ENCODE measurements around the gene B4GALT3. TPM values are rescaled to one million over a fixed set of nuclear protein-coding genes. Genes with fewer than 3 reads are reported as not detected.
A peak's percentile ranks its signal among the peaks of the same experiment; 100 is the strongest.

B4GALT3 gene
- total and polyA plus RNA-seq, 2 donors (not counting 1 experiment from before 2014, with no cell fraction given) = 17.8 to 18.7 TPM

DNA sequence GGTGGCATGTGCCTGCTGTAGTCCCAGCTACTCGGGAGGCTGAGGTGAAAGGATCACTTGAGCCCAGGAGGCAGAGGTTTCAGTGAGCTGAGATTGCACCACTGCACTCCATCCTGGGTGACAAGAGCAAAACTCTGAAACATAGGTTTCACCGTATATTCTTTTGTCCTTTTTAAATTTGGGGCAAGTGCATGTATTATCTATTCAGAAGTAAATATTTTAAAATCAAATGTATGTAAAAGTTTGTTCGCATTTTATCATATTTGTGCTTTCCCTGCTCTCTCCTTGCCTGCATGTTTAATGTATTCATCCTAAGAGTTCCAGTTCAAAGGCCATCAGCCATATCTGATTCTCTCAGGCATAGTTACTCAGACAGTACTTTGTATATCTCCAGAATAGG is 31.5 kb downstream of the B4GALT3 start:
- no peak overlapping the region for H3K4me2 ChIP-seq (ENCODE audit: extremely low read depth, insufficient read depth, low read length)
- no peaks in the 10 kb centered on the region for H3K4me1 ChIP-seq (ENCODE audit: control insufficient read depth, extremely low read depth, insufficient read depth, low read length)
- H3K79me2 ChIP-seq (ENCODE audit: control insufficient read depth, insufficient read depth, low read length) = no peaks in the 10 kb centered on the region
- TF ChIP-seq EZH2 (IDR thresholded peaks at IDR 0.05; ENCODE audit: low read length, missing control alignments) = no peak
- no peak overlapping the region for H3K27ac ChIP-seq (ENCODE audit: insufficient read depth, low read length)
- H2AFZ ChIP-seq (ENCODE audit: low read length) = no peak overlapping the region
- H3K9ac ChIP-seq (ENCODE audit: insufficient read depth, low read length) = no peak overlapping the region
- H3K9me3 ChIP-seq (ENCODE audit: control insufficient read depth, insufficient read depth, low read depth, low read length) = no peaks in the 10 kb centered on the region
- H4K20me1 ChIP-seq (ENCODE audit: control insufficient read depth, extremely low read depth, insufficient read depth, low read length) = no peaks in the 10 kb centered on the region
- H3K4me3 ChIP-seq (replicated peaks in 1 of 4; ENCODE audit: control extremely low read depth in 1 of 4, insufficient read depth in 1 of 4, low read depth in 3 of 4, low read length in 4 of 4) = no peak overlapping the region
- H3K27me3 ChIP-seq (ENCODE audit: control insufficient read depth, insufficient read depth, low read length) = no peaks in the 10 kb centered on the region
- no peaks in the 10 kb centered on the region for H3K36me3 ChIP-seq (ENCODE audit: control insufficient read depth, insufficient read depth, low read length)
- no peak for DNase-seq (ENCODE audit: low read depth in 2 of 2)

DNA sequence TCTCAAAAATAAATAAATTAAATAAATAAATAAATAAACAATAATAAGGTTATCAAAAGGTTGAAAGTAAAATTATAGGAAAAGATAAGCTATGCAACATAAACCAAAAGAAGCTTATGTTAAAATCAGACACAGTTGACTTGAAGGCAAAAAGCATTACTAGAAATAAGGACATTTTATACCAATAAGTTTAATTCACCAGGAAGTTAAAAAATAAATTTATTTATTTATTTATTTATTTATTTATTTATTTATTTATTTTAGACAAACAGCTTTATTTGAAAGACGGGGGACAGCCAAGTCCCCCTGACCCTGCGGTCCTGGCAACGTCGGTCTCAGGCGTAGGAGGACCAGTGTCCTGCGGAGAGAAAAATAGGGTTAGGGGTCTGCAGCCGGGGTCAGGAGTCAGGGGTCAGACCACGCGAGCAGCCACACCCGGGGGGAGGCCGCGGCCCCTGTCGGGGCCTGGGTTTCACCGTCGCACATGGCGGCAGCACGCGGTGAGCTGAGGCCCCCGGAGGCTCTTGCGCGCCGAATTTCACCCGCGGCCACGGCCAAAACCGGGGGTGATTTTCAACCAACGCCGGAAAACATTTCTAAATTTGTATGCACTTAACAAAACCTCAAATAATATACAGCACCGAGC is 36.4 kb downstream of the B4GALT3 start:
- no peak overlapping the region for H3K4me2 ChIP-seq (ENCODE audit: extremely low read depth, insufficient read depth, low read length)
- H3K4me1 ChIP-seq (ENCODE audit: control insufficient read depth, extremely low read depth, insufficient read depth, low read length) = no peaks in the 10 kb centered on the region
- no peaks in the 10 kb centered on the region for H3K36me3 ChIP-seq (ENCODE audit: control insufficient read depth, insufficient read depth, low read length)
- no peak overlapping the region for H2AFZ ChIP-seq (ENCODE audit: low read length)
- no peak overlapping the region for H3K27ac ChIP-seq (ENCODE audit: insufficient read depth, low read length)
- H4K20me1 ChIP-seq (ENCODE audit: control insufficient read depth, extremely low read depth, insufficient read depth, low read length) = no peaks in the 10 kb centered on the region
- DNase-seq (ENCODE audit: low read depth in 2 of 2) = no peak
- H3K27me3 ChIP-seq (ENCODE audit: control insufficient read depth, insufficient read depth, low read length) = no peaks in the 10 kb centered on the region
- no peak overlapping the region for H3K9ac ChIP-seq (ENCODE audit: insufficient read depth, low read length)
- H3K9me3 ChIP-seq (ENCODE audit: control insufficient read depth, insufficient read depth, low read depth, low read length) = no peaks in the 10 kb centered on the region
- TF ChIP-seq, protein P1, sequence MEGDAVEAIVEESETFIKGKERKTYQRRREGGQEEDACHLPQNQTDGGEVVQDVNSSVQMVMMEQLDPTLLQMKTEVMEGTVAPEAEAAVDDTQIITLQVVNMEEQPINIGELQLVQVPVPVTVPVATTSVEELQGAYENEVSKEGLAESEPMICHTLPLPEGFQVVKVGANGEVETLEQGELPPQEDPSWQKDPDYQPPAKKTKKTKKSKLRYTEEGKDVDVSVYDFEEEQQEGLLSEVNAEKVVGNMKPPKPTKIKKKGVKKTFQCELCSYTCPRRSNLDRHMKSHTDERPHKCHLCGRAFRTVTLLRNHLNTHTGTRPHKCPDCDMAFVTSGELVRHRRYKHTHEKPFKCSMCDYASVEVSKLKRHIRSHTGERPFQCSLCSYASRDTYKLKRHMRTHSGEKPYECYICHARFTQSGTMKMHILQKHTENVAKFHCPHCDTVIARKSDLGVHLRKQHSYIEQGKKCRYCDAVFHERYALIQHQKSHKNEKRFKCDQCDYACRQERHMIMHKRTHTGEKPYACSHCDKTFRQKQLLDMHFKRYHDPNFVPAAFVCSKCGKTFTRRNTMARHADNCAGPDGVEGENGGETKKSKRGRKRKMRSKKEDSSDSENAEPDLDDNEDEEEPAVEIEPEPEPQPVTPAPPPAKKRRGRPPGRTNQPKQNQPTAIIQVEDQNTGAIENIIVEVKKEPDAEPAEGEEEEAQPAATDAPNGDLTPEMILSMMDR (conservative IDR thresholded peaks at IDR 0.05 in 1 of 2, IDR thresholded peaks at IDR 0.05 in 1 of 2; ENCODE audit: low read depth in 1 of 2, low read length in 2 of 2) = no peak
- no peak for TF ChIP-seq EZH2 (IDR thresholded peaks at IDR 0.05; ENCODE audit: low read length, missing control alignments)
- H3K4me3 ChIP-seq (replicated peaks in 1 of 4; ENCODE audit: control extremely low read depth in 1 of 4, insufficient read depth in 1 of 4, low read depth in 3 of 4, low read length in 4 of 4) = no peak overlapping the region
- H3K79me2 ChIP-seq (ENCODE audit: control insufficient read depth, insufficient read depth, low read length) = no peaks in the 10 kb centered on the region

DNA sequence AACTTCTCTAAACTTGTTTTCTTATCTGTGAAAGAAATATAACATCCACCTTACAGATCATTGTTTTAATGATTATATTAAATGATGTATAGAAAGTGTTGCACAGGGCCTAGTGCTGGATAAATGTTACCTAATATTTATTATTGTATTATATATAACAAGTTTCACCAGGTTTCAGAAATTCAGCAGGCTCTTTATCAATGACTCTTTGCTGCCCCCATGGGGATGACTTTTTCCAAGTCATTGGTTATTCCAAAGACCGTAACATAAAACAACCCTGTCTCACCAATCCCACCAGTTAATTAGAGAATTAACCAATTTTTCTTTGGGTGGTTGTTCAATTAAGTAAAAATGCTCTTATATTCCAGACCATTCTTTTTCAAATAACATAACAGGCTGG is 37.5 kb downstream of the B4GALT3 start:
- DNase-seq (ENCODE audit: low read depth in 2 of 2) = peak in 1 of 2 donors; percentile 73
- H3K4me2 ChIP-seq (ENCODE audit: extremely low read depth, insufficient read depth, low read length) = no peak overlapping the region
- no peaks in the 10 kb centered on the region for H3K4me1 ChIP-seq (ENCODE audit: control insufficient read depth, extremely low read depth, insufficient read depth, low read length)
- no peak overlapping the region for H3K4me3 ChIP-seq (replicated peaks in 1 of 4; ENCODE audit: control extremely low read depth in 1 of 4, insufficient read depth in 1 of 4, low read depth in 3 of 4, low read length in 4 of 4)
- H3K79me2 ChIP-seq (ENCODE audit: control insufficient read depth, insufficient read depth, low read length) = peaks cover 4% of the 10 kb centered on the region
- H3K27ac ChIP-seq (ENCODE audit: insufficient read depth, low read length) = no peak overlapping the region
- H3K27me3 ChIP-seq (ENCODE audit: control insufficient read depth, insufficient read depth, low read length) = no peaks in the 10 kb centered on the region
- no peaks in the 10 kb centered on the region for H4K20me1 ChIP-seq (ENCODE audit: control insufficient read depth, extremely low read depth, insufficient read depth, low read length)
- no peak overlapping the region for H2AFZ ChIP-seq (ENCODE audit: low read length)
- no peak overlapping the region for H3K9ac ChIP-seq (ENCODE audit: insufficient read depth, low read length)
- H3K9me3 ChIP-seq (ENCODE audit: control insufficient read depth, insufficient read depth, low read depth, low read length) = no peaks in the 10 kb centered on the region
- H3K36me3 ChIP-seq (ENCODE audit: control insufficient read depth, insufficient read depth, low read length) = no peaks in the 10 kb centered on the region
- TF ChIP-seq, protein P1 (conservative IDR thresholded peaks at IDR 0.05 in 1 of 2, IDR thresholded peaks at IDR 0.05 in 1 of 2; ENCODE audit: low read depth in 1 of 2, low read length in 2 of 2) = peak; percentile 44 to 60
- TF ChIP-seq EZH2 (IDR thresholded peaks at IDR 0.05; ENCODE audit: low read length, missing control alignments) = no peak

Data from fibroblast of lung (primary cell).